LNCAP (cell line): ENCODE measurements around the gene CAPNS2.

Experiments
- TF ChIP-seq, protein P1 (sequence below): fragments of 450-650 bp; IDR thresholded peaks from 2 replicates; pipeline ENCODE4 v1.5.1; 2017; ENCODE audit warnings: mild to moderate bottlenecking

The CAPNS2 gene

DNA sequence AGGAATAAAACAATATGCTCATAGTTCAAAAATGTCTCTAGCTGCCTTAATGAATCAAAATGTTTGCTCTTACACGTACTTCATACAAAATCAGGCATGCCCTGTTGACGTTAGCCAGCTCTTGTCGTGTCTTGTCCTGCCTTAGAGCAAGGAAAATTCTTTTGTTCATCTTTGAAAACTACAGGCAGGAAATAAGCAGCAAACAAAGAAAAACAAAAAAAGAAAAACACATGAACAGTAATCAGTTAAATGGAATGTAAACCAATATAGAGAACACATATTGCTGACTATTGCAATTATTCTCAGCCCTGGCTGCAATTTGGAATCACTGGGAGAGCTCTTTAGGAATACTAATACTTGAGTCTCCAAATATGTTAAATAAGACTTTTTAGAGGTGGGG is 1.7 kb downstream of the CAPNS2 start:
- TF ChIP-seq, protein P1, sequence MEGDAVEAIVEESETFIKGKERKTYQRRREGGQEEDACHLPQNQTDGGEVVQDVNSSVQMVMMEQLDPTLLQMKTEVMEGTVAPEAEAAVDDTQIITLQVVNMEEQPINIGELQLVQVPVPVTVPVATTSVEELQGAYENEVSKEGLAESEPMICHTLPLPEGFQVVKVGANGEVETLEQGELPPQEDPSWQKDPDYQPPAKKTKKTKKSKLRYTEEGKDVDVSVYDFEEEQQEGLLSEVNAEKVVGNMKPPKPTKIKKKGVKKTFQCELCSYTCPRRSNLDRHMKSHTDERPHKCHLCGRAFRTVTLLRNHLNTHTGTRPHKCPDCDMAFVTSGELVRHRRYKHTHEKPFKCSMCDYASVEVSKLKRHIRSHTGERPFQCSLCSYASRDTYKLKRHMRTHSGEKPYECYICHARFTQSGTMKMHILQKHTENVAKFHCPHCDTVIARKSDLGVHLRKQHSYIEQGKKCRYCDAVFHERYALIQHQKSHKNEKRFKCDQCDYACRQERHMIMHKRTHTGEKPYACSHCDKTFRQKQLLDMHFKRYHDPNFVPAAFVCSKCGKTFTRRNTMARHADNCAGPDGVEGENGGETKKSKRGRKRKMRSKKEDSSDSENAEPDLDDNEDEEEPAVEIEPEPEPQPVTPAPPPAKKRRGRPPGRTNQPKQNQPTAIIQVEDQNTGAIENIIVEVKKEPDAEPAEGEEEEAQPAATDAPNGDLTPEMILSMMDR, result no peak

DNA sequence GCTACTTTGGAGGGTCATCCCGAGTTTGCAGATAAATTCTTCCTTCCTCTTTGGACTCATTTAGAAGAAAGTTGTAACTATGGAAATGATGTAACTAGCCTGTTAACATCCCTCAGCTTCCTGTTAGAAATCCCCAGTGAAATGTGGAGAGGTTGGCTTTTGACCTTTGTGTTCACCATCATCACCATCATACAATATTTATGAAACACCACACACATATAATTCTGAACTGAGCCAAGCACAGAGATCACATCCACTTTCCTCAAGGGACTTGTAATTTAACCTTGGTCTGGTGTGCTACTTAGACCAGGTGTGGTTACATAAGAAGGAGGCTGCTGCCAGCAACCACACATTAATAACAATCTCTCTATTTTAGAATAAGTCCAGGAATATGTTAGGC is 2.5 kb downstream of the CAPNS2 start:
- TF ChIP-seq, protein P1, result no peak

DNA sequence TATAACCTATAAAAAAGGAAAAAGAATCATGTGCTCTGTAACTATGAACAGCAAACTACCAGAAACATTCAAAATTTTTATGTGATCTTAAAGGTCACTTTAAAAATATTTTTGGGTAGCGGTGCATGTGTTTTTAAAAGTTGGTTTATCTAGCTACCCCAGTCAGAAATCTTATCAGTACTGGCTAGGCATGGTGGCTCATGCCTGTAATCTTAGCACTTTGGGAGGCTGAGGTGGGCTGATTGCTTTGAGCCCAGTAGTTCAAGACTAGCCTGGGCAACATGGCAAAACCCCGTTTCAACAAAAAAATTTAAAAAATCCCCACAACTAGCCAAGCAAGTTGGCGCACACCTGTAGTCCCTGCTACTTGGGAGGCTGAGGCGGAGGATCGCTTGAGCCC is 3.7 kb downstream of the CAPNS2 start:
- TF ChIP-seq, protein P1, result no peak

DNA sequence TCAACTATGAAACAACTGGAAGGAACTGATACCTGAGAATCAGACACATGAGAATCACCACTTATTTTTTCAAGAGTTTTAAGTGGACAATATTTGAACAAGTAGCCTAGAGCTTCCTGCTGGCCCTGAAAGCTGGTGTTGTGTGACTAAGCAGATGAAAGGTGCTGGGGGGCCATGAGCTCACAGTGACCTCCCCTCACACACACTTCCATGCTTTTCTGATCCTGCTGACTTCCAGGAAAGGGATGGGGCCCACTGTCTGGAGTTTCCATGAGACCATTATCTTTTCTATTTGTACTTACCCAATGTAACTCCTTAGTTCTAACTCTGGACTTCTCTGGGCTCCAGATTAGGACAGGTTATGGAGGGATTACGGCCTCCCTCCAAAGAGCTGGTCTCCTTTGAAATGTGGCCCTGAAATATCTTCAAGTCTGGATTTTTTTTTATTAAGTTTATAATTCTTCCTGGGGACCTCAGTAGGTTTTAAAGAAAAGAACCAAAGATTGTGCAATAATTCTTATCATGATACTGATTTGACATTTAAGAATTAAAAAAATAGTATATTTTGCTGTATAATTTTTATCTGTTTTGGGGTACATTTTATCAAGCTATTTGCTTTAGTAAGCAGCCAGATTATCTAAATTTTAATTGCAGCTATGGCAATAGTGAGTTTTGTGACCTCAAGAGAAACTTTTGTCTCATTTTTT is 4.9 kb downstream of the CAPNS2 start:
- TF ChIP-seq, protein P1, result no peak

DNA sequence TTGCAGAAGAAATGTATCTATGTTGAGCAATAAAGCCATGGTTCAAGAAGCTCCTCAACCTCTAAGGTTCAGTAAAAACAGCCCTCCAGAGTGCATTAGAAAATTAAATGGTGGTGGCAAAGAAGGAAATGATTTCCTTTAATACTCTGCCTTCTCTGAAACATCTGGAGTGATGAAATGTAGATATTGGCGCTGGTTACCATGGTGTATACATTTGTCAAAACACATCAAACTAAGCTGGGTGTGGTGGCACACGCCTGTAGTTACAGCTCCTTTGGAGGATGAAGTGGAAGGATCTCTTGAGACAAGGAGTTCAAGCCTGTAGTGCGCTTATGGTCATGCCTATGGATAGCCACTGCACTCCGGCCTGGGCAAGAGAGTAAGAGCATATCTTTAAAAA is 6.0 kb downstream of the CAPNS2 start:
- TF ChIP-seq, protein P1, result no peak

DNA sequence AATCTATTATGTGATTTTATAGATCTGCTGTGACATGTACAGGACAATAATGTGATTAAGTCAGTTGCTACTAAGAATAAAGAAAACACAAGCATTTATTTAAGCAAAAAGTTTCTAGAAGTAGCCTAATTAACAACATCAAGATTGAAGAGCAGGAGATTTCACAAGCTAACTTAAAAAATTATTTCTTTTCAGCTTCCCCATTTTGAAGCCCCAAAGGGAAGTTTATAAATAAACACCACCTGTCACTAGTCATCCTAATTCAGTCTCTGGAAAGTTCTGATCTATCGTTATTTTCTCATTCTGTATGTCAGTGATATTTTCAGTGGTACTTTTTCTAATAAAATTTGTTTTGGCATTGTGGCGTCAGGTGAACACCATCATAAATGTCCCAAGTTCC is 8.3 kb downstream of the CAPNS2 start:
- TF ChIP-seq, protein P1, result no peak

DNA sequence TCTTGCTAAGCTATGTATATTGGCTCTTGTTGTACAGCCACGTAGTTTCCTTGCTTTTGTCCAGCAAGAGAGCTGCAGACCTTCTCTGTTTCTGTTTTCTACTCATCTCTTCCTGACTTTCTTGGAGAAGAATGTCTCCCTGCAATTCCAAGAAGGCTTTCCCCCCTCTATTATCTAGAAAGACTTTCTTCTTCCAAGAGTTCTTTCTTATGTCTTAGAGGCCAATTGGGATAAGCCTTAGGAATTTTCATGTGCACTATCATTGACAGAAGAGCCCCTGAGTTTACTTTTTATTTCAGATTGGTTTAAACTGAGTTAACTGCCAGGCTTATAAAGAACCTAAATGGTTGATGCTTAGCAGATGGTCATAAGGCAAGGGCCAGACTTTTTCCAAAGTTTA is 9.0 kb downstream of the CAPNS2 start:
- TF ChIP-seq, protein P1, result no peak

DNA sequence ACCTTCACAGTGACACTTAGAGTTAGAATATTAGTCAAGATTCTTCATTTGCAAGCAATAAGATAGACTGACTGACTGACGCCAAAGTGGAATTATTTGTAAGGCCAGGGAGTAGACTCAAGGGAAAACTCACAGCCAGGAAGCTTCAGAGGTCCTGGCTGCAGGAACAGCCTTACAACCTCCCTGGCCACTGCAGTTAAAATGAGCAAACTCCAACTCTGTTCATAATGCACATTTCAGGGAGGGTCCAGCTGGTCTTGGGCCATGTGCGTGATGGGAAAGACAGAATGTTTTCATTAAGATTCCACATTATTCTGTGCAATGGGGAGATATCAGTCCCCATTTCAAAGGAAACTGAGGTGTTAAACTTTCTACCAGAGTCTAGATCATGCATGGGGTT is 9.9 kb downstream of the CAPNS2 start:
- TF ChIP-seq, protein P1, result no peak
